Esophagus squamous epithelium (tissue), 5 donors: ENCODE data around the gene NYAP1. TPM values are rescaled to one million over a fixed set of nuclear protein-coding genes. Genes with fewer than 3 reads are reported as not detected.

ENCODE experiments used
- DNase-seq: peaks from one replicate; lab custom pipeline; 2025; lab: John Stamatoyannopoulos, UW
- H3K27ac ChIP-seq, 4 donors: fragments of 200-600 bp; sonication (generic); one replicate each; pipeline ENCODE4 v1.5.1; 2016 to 2019; ENCODE audit warnings: mild to moderate bottlenecking in 1 of 4
- H3K27me3 ChIP-seq, 4 donors: fragments of 200-600 bp; sonication (generic); 1 replicate in 3 of 4; 2 replicates in 1 of 4; pipeline versions ENCODE4 v1.5.1 to v1.6.0; 2017 to 2021; ENCODE audit warnings: antibody characterized with exemption in 1 of 4
- H3K36me3 ChIP-seq, 3 donors: fragments of 200-600 bp; sonication (generic); one replicate each; pipeline ENCODE4 v1.5.1; 2016 to 2019
- H3K4me1 ChIP-seq, 3 donors: fragments of 200-600 bp; sonication (generic); one replicate each; pipeline ENCODE4 v1.5.1; 2017 to 2019
- H3K4me3 ChIP-seq, 4 donors: fragments of 200-600 bp; sonication (generic); 1 replicate in 3 of 4; 2 replicates in 1 of 4; pipeline ENCODE4 v1.5.1; 2016 to 2019; ENCODE audit warnings: mild to moderate bottlenecking in 2 of 4, moderate library complexity in 1 of 4
- H3K9me3 ChIP-seq, 3 donors: fragments of 200-600 bp; sonication (generic); one replicate each; pipeline ENCODE4 v1.5.1; 2016 to 2019
- POLR2A ChIP-seq, 4 donors: fragments of 450-650 bp; IDR thresholded peaks; one replicate each; pipeline ENCODE4 v1.6.1; 2017; ENCODE audit warnings: antibody characterized with exemption in 4 of 4, mild to moderate bottlenecking in 4 of 4, moderate library complexity in 3 of 4
- WGBS, 2 donors: methylation state at CpG; one replicate each; pipeline ENCODE4 v1.1.5; 2018; 5-methylcytosine and 5-hydroxymethylcytosine counted together
- intact Hi-C: fragments of 100-400 bp; cut with DNase I; formaldehyde crosslinking; loops from one replicate; pipeline ENCODE4 v1.15.0; 2022
- small RNA-seq, 4 donors: library from RNA; depleted of rRNA; stranded (forward); fragments of <200 nt; gene quantifications; one replicate each; pipeline ENCODE3, GENCODE V24; 2016
- total RNA-seq, 4 donors: library from RNA; depleted of rRNA; stranded (reverse); fragments of >200 nt; gene quantifications; one replicate each; pipeline ENCODE4 v1.1.0, GENCODE V29; 2016
- TF ChIP-seq, protein P1 (sequence below), 6 experiments: fragments of 450-650 bp in 4 of 6; fragments of 200-600 bp in 2 of 6; sonication (generic) in 2 of 6; IDR thresholded peaks; one replicate each; pipeline ENCODE4 v1.5.1; 2016 to 2019; ENCODE audit warnings: antibody characterized with exemption in 6 of 6, mild to moderate bottlenecking in 4 of 6, moderate library complexity in 4 of 6
- donor health status: DM: yes; HTN: yes; CAD: no.

NYAP1 gene
- total RNA-seq, 4 donors from 2014 or later = 0.31 to 1.1 (median 0.57) TPM; not detected in 1

DNA sequence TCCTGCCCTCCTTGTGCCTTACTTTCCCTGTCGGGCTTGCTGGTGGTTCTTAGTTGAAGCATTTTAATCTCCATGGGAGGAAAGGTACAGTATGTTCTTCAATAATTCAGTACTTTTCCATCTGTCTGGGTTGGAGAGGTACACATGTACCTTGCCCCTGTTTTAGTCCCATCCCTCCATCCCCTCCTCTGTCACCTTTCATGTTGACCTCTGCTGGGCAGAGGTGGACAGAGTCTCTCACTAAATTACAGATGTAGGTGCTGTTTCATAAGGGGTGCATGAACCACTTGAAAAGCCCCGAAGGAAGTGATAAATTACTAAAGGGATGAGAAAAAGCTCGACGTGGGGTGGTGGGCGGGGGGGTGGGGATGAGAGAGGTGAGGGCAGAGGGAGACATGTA lies 60.7 kb downstream of the NYAP1 start:
- Histone ChIP-seq H3K9me3 (no peaks in the 10 kb centered on the region), H3K4me1 (peaks cover 55 to 100% (median 58%) of the 10 kb centered on the region in 3 donors), H3K27me3 (no peaks in the 10 kb centered on the region), H3K36me3 (peaks cover 0 to 8% (median 0%) of the 10 kb centered on the region in 3 donors), H3K4me3 (peak overlapping the region in 3 of 4 donors; percentile 3 to 19 (median 13)), H3K27ac (peak overlapping the region; percentile 84 to 98 (median 96))
- 20 to 21% methylated on average over 5 of the region's 5 CpGs for WGBS, 2 donors
- TF ChIP-seq, protein P1, sequence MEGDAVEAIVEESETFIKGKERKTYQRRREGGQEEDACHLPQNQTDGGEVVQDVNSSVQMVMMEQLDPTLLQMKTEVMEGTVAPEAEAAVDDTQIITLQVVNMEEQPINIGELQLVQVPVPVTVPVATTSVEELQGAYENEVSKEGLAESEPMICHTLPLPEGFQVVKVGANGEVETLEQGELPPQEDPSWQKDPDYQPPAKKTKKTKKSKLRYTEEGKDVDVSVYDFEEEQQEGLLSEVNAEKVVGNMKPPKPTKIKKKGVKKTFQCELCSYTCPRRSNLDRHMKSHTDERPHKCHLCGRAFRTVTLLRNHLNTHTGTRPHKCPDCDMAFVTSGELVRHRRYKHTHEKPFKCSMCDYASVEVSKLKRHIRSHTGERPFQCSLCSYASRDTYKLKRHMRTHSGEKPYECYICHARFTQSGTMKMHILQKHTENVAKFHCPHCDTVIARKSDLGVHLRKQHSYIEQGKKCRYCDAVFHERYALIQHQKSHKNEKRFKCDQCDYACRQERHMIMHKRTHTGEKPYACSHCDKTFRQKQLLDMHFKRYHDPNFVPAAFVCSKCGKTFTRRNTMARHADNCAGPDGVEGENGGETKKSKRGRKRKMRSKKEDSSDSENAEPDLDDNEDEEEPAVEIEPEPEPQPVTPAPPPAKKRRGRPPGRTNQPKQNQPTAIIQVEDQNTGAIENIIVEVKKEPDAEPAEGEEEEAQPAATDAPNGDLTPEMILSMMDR (IDR thresholded peaks at IDR 0.05) = no peak
- no peak for TF ChIP-seq POLR2A (IDR thresholded peaks at IDR 0.05)
- intact Hi-C loops = no loop called here
- no peak for DNase-seq

Small RNA genes within 50 kb of the gene (small RNA-seq; reads per million reads assigned to genes)
- gene RN7SL416P = 0 reads per million in 4 donors

Other genes with a start within 250 kb of the NYAP1 start
- gene SPDYE3, start 176.2 kb upstream of the NYAP1 start, total RNA-seq = not detected
- gene PILRB, start 125.8 kb upstream of the NYAP1 start, total RNA-seq = 10 to 100 TPM; 11.1 to 38.1 (median 25.7) TPM
- 1 to 10 TPM in 2 of 4 donors, under 1 TPM in 2; 0.61 to 5.0 (median 1.1) TPM for gene PILRA, start 110.4 kb upstream of the NYAP1 start, total RNA-seq
- 1 to 10 TPM in 2 of 4 donors, under 1 TPM in 2; 0.83 to 4.2 (median 1.5) TPM for gene ZCWPW1, start 55.2 kb upstream of the NYAP1 start, total RNA-seq
- gene MEPCE, start 54.1 kb upstream of the NYAP1 start, total RNA-seq = 10 to 100 TPM; 18.0 to 27.7 (median 23.4) TPM
- gene PPP1R35, start 47.4 kb upstream of the NYAP1 start, total RNA-seq = 10 to 100 TPM; 18.4 to 28.2 (median 26.4) TPM
- not detected for gene SPACDR, start 19.7 kb upstream of the NYAP1 start, total RNA-seq
- 10 to 100 TPM; 29.2 to 65.0 (median 33.7) TPM for gene TSC22D4, start 4.7 kb upstream of the NYAP1 start, total RNA-seq
- gene AGFG2, start 55.3 kb downstream of the NYAP1 start, total RNA-seq = 10 to 100 TPM; 14.5 to 49.2 (median 26.6) TPM
- 1 to 10 TPM in 1 of 4 donors, under 1 TPM in 1, not detected in 2; 0.38 to 1.8 TPM for gene SAP25, start 90.0 kb downstream of the NYAP1 start, total RNA-seq
- 10 to 100 TPM; 50.1 to 84.0 (median 70.4) TPM for gene LRCH4, start 102.2 kb downstream of the NYAP1 start, total RNA-seq
- gene FBXO24, start 102.4 kb downstream of the NYAP1 start, total RNA-seq = 1 to 10 TPM in 1 of 4 donors, under 1 TPM in 2, not detected in 1; 0.19 to 1.6 (median 0.29) TPM
- 10 to 100 TPM in 2 of 4 donors, 1 to 10 TPM in 2; 4.6 to 23.8 (median 9.9) TPM for gene PCOLCE, start 118.4 kb downstream of the NYAP1 start, total RNA-seq
- gene MOSPD3, start 128.6 kb downstream of the NYAP1 start, total RNA-seq = 10 to 100 TPM in 3 of 4 donors, 1 to 10 TPM in 1; 7.6 to 22.4 (median 15.5) TPM
- gene TFR2, start 157.6 kb downstream of the NYAP1 start, total RNA-seq = 1 to 10 TPM in 1 of 4 donors, under 1 TPM in 3; 0.38 to 1.1 (median 0.84) TPM
- gene ACTL6B, start 172.5 kb downstream of the NYAP1 start, total RNA-seq = not detected
- 100 to 1,000 TPM; 186 to 306 (median 226) TPM for gene GNB2, start 189.8 kb downstream of the NYAP1 start, total RNA-seq
- gene GIGYF1, start 210.3 kb downstream of the NYAP1 start, total RNA-seq = 10 to 100 TPM in 3 of 4 donors, 1 to 10 TPM in 1; 8.0 to 24.2 (median 13.8) TPM
- gene POP7, start 222.2 kb downstream of the NYAP1 start, total RNA-seq = 10 to 100 TPM; 28.0 to 36.7 (median 30.0) TPM
- not detected for gene EPO, start 236.5 kb downstream of the NYAP1 start, total RNA-seq
- under 1 TPM in 1 of 4 donors, not detected in 3; 0.04 TPM for gene ZAN, start 249.7 kb downstream of the NYAP1 start, total RNA-seq